Retina (tissue), 1 donor: ENCODE measurements around the gene NBPF15.
"Not testable (repeated sequence)": the region's sequence is repeated elsewhere in the genome, so short reads cannot be mapped to it uniquely, and the experiment has no call there.

Experiments
- DNase-seq: peaks from one replicate; pipeline ENCODE4 v3.0.0-alpha.2; 2016

The NBPF15 gene, protein sequence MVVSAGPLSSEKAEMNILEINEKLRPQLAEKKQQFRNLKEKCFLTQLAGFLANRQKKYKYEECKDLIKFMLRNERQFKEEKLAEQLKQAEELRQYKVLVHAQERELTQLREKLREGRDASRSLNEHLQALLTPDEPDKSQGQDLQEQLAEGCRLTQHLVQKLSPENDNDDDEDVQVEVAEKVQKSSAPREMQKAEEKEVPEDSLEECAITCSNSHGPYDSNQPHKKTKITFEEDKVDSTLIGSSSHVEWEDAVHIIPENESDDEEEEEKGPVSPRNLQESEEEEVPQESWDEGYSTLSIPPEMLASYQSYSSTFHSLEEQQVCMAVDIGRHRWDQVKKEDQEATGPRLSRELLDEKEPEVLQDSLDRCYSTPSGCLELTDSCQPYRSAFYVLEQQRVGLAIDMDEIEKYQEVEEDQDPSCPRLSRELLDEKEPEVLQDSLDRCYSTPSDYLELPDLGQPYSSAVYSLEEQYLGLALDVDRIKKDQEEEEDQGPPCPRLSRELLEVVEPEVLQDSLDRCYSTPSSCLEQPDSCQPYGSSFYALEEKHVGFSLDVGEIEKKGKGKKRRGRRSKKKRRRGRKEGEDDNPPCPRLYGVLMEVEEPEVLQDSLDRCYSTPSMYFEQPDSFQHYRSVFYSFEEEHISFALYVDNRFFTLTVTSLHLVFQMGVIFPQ

DNA sequence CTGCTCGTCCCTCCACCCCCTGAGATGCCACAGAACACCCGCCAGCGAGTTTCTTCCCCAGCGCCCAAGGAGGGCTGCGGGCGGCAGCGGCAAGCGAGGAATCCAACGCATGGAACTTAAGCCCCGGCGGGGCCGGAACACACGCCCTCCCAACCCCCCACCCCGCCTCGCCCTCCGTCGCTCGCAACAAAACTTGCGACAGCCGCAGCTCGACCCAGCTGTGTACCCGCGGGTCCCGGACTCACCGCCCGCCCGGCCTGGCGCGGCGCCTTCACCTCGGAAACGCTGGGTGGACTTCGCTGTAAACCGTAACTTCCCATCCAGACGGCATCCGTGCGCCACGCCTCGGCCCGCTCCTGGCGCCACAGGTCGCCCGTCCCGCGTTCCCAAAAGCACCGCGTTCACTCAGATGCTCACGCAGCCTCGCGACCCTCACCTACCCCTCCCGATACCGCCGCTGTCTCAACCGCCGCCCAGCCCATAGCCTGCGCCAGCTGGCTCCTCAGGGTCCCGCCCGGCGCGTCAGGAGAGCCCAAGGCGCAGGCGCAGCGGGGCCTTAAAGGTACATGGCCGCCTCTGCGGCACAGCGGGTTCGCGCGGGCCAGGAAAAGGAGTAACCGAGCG is at the start of gene NBPF15:
TSS of gene NBPF15 (minus strand) at position 534 of the 624 bp plus-strand sequence. CDS start 21,666 bp downstream, outside the sequence.
- peak; percentile 90 for DNase-seq

DNA sequence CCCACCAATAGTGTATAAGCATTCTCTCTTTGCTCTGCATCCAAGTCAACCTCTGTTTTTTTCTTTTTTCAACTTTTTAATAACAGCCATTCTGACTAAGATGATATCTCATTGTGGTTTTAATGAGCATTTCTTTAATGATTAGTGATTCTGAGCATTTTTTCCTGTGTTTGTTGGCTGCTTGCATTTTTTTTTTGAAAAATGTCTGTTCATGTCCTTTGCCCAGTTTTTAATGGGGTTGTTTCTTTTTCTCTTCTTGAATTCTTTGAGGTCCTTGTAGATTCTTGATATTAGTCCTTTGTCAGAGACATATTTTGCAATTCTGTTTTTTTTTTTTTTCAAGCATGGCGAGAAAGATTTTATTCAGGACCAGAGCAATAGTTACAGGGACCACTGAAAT is 35.0 kb upstream of the NBPF15 start:
- DNase-seq, result not testable (repeated sequence)

DNA sequence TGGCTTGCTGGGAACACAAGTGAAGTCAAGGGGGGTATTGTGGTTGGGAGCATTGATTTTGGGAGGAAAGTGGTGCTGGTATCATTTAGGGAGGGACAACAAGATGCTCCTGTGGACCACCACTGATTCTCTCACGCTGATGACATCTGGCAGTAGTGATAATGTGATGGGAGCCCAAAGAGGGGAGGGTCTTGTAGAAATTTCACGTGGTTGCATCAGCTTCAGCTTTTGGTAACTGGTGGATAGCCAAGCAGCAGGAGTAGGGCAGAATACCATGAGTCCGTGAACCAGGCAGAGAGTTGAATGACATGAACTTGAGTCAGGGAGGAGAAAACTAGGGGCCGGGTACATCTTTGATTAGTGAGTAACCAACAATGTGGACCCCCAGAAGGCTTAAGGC is 32.7 kb upstream of the NBPF15 start:
- not testable (repeated sequence) for DNase-seq

DNA sequence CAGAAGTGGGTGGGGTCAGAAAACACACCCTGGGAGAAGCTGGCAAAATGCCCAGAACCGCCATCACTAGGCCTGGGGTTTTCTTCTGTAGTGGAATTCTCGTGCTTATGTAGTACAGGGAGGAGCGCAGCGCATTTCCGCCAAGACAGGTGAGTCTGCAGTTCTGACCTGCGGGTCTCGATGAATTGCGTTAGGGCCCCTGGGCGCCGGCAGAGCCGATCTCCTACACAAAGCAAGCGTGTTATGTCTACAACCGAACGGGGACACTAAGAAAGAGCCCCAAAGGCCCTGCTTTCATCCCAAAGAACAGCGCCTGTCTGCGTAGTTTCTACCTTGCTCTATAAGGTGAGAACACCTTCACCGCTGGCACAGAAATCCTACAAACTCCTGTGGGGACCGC is 28.9 kb upstream of the NBPF15 start:
- DNase-seq, result peak; percentile 4

DNA sequence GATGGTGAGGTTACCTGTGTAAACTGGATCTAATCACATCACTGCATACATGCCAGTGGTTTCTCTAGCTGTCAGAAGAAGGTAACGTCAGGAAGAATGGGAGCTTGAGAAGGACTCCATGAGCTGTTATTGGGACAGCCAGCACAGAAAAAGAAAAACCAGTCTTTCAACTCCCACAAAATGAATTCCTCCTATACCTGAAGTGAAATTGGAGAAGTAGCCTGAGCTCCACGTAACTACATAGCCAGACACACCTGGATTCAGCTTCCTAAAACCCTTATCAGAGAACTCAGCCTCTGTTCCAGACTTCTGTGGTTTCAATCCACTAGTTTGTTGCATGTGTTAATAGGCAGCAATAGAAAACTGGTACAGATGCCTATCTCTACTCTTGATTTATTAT is 25.5 kb upstream of the NBPF15 start:
- not testable (repeated sequence) for DNase-seq

DNA sequence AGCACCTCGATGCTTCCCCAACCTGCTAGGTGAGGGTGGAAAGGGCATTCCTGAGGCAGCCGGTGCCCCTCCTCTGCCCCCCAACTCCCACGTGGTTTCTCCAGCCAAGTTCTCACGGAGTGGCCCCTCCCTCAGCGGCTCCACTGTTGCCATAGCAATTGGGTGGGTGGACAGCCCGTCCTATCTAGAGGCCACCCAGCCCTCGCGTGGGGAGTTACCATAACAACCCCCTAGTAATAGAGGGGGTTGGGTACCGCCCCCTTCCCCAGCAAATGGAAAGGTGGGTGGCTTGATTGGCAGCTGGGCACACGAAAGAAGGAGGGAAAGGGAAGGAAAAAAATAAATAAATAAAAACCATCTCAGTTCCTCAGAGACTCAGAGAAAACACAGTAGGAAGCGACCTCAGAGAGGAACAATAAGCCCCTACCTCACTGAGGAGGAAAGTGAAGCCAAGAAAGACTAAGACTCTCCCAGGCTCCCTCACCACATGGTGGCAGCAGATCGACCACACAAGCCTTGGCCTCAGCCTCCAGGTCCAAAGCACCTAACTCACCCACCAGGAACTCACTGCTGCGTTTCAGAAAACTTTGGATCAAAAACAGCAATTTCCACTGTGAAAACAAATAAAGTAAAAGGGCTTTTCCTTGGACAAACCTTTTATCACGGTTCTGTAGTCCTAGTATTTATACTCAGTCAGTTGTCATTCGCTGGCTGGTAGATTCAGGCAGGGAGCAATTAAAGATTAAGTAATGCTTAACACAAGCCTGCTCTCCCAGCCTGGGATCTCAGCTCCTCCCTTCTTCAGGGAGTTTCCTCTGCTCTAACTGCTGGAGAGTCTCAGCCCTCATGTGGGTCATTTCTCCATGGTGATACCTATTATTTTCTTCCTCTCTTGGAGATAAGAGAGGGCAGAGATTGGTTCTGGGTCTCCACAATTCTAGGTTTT is 23.9 kb upstream of the NBPF15 start:
- DNase-seq, result not testable (repeated sequence)

DNA sequence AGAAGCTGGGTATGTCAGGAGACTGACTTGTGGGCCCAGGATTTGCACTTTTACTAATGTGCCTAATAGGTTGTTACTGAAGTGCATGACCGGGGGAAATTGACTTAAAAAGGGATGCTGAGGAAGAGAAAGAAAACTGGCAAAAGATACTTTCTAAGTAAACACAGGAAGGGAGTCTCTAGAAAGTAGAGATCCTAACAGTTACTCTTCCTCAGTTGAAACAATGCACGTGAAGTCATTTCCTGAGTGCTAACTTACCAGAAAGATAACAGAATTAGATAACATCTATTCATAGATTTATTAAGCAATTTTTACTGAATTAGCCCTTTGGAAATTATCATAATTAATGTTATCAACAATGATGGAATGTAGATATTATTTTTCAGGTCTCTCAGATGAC is 12.4 kb upstream of the NBPF15 start:
- not testable (repeated sequence) for DNase-seq

DNA sequence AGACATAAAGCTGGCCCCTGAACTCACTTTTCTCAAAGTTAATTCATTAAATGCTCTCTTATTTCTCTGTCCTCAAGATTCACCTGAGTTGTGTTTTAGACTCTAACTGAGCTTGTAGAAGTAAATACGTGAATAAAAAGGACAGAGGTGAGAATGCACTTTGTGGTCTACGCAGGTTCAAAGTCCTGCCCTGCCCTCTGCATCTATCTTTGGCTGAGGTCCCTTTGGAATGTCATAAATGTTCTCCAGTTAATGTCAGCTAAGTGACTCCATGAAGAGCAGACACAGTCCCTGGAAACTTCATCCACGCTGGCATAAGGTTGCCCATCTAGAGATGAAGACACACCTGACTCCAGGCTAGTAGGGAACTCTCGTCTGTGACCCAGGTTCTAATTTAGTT is 10.0 kb upstream of the NBPF15 start:
- not testable (repeated sequence) for DNase-seq

DNA sequence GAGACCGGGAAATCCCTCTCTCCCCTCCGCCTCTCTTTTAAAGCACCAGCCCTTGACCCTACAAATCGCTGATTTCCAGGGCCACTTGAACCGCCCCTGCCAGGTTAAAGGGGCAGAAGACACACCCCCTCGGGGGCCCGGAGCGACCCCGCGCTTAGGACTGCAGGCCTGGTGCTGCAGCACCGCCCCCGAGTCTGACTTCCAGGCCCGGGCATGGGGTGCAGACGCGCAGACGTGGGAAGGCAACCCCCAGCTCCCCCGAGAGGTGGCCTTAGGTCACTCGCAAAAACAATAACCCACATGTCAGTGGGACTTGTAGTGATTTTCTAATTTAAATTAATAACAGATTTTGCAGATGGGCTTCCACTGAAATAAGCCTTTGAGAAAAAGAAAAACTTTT is 309 bp upstream of the NBPF15 start:
- not testable (repeated sequence) for DNase-seq

DNA sequence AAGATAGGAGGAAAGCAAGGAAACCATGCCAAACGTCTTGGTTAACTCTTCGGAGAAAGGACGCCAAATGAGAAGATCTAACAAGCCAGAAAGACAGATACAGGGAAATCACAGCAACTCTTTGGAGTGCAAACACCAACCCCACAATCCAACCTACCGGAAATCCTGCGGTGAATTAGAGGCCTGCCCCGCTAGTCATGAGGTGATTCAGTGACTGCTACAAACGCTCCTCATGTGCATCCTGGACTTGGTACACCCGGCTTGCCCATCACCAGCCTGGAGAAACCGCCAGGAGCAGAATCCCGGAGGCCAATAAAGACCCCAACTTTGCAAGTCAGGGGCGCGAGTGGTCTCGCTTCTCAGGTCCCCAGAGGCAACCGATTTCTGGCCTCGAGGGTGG is 783 bp downstream of the NBPF15 start:
- not testable (repeated sequence) for DNase-seq

DNA sequence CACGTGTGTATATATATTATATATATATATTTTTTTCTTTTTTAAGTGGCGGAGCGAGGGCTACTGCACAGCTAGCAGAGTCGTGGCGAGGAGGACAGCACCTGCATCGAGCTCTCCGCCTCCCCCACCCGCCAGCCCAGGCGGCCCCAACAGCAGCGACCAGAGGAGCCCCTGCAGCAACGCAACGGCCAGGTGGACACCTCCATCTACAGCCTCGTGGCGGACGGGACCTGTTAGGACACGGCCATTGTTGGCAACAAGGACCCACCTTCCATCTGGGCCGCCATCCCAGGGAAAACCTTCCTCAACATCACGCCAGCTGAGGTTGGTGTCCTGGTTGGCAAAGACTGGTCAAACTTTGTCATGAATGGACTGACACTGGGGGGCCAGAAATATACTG is 19.1 kb downstream of the NBPF15 start:
- DNase-seq, result not testable (repeated sequence)

DNA sequence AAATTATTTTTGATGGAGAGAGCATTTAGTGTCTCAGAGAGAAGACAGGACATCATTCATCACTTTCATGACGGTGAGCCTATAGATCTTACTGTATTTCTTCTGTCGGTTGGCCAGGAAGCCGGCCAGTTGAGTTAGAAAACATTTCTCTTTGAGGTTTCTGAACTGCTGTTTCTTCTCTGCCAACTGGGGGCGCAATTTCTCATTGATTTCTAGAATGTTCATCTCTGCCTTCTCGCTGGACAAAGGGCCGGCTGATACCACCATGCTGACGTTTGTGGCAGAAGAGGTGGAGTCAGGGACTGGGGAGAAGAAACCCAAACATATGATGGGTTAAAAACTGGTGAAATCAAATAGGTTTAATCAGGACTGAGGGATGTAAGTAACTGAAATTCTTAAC is 21.7 kb downstream of the NBPF15 start:
- DNase-seq, result not testable (repeated sequence)

DNA sequence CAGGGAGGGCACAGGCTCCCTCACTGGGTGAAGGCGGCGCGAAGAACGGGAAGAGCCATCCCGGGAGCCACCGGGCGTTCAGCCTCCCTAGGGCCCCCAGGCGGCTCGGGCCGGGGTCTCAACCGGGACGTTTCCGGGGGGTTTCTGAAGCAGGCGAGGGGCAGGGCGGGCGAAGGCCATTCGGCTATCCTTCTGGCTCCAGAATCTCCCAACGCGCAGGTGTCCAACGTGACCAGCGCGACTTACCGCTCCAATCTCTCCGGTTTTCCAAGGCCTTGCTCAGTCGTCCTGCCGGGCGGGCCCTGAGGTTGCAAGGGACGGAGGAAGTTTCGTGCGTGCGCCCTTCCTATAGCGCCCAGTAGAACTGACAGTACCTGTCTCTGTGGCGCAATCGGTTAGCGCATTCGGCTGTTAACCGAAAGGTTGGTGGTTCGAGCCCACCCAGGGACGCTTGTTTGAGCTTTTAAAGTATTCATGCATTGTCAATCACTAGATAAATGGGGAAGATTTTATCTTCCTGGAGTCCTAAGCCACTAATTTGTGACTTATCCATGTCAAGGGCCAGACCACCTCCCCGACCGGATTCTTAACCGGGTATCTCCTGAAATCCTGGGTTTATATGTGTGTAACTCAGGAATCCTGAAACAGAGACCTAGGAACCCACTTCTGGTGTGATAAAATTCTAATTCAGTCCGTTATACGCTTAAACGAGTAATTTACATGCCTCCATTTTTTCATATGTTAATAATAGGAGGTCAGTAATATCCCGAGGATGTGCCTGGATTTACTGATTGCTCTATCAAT is 42.4 kb downstream of the NBPF15 start:
- peak; percentile 75 for DNase-seq

DNA sequence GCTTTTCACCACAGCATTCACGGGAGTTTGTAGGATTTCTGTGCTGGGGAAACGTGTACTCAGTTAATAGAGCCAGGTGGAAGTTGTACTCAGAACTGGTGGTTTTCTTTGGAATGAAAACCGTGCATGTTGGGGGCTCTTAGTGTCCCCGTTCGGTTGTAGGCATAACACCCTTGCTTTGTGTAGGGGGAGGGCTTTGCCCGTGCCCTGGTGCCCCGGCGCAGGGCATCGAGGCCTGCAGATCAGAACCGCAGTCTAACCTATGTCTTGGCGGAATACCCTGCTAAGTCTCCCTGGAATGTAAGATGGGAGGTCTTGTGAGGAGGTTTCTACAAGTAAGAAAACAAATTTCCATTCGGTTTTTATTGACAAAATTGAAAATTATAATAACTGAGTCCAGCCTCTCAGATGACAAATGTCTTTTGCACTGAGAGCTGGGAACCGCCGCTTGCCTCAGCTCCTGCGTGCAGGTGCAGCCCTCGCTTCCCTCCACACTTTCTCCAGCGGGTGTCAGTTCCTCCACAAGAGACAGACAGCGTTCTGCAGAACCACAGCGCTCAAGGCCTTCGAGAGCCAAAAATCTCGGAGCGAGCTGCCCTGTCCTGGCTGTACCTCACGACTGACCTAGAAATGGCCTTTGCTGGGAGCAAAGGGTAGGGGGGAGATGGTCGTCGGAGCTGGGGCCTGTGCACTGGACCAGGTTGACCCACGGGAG is 47.9 kb downstream of the NBPF15 start:
- DNase-seq, result not testable (repeated sequence)

DNA sequence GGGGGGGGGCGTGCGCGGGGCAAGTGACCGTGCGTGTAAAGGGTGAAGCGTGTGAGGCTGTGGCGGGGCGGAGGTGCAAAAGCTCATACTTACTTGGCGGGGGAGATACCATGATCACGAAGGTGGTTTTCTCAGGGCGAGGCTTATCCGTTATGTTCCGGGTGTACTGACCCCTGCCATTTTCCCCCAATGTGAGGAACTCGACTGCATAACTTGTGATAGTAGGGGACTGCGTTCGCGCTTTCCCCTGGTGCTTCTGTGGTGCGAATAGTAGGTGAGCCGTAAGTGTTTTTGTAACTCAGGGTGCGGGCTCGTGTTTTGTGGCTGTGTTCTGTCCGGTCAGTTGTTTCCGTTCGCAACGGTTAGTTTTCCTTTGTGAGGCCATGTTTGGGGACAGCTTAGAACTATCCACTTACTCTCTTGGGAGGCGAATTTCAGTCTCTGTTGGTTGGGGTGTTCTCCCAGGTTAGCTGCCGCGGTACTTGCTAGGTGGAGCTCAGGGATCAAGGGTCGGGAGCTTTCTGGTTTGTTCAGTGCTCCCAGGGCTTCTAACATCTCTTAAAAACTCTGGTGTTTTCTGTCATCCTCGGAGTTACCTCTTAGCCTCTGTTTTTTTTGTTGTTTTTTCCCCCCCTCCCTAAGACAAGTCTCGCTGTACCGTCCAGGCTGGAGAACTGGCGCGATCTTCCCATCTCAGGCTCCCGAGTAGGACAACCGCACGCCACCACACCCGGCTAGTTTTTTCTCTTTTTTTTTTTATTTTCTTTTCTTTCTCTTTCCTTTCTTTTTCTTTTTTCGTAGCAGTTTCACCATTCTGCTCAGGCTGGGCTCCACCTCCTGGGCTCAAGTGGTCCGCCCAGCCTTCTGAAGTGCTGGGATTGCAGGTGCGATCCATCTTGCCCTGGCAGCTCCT is 48.7 kb downstream of the NBPF15 start:
- peak; percentile 85 for DNase-seq

DNA sequence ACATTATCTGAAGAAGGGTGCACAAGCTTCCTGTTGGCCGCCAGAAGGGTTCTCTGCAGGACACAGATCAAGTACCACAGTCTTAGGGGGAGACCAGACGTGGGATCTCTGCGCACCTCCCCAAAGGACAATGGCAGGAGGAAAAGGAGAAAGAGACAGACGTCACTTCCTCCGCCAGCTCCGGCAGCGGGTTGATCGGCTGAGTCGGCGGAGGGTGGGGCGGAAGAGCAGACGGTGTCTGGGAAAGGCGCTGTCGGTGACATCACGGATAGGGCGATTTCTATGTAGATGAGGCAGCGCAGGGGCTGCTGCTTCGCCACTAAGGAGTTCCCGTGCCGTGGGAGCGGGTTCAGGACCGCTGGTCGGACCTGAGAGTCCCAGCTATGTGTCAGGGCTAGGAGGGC is 49.4 kb downstream of the NBPF15 start:
- peak; percentile 75 for DNase-seq

DNA sequence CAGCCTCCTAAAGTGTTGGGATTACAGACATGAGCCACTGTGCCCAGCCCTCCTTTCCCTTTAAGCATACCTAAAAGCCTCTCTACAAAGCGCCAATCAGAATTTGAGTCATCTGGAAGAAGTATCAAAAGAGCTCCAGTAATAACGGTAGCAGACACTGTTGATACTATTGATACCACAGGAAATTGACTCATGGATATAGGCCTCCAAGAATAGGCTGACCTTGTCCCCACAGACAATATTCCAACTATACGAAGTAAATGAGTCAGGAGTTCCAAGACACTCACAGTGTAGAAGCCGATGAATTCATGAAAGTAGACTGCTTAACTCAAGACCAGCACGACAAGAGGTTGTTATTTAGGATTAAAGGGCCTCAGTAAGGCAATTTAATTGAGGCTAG is 58.7 kb downstream of the NBPF15 start:
- not testable (repeated sequence) for DNase-seq

DNA sequence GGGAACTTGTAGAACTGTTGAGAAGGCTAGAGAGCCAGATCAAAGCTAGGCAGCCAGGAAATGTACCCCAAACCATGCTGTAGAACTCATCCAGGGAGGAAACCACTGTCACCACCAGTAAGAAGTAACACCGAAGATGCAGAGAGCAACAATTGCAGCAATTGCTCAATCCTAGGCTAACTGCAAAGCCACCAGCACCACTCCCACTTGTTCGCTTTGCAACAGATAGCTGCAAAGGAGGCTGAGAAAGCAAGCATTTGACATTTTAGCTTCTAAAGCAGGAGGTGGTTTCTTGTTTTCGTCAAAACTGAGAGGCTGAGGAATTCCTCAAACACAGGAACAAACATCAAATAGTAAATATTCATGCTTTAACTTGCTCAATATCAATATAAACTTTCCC is 89.8 kb downstream of the NBPF15 start:
- not testable (repeated sequence) for DNase-seq
